Fibroblast of the conjunctiva (primary cell): ENCODE data around the gene COX19.
"Not testable (repeated sequence)": the region's sequence is repeated elsewhere in the genome, so short reads cannot be mapped to it uniquely, and the experiment has no call there.

Experiments
- DNase-seq: peaks from one replicate; pipeline ENCODE4 v3.0.0-alpha.2; 2010; ENCODE audit warnings: low read depth

COX19 gene

GRCh38 chr7:1010226-1010625 is 34.9 kb upstream of the COX19 start:
- no peak for DNase-seq

GRCh38 chr7:1009747-1010146 is 34.4 kb upstream of the COX19 start:
- DNase-seq = no peak

DNA sequence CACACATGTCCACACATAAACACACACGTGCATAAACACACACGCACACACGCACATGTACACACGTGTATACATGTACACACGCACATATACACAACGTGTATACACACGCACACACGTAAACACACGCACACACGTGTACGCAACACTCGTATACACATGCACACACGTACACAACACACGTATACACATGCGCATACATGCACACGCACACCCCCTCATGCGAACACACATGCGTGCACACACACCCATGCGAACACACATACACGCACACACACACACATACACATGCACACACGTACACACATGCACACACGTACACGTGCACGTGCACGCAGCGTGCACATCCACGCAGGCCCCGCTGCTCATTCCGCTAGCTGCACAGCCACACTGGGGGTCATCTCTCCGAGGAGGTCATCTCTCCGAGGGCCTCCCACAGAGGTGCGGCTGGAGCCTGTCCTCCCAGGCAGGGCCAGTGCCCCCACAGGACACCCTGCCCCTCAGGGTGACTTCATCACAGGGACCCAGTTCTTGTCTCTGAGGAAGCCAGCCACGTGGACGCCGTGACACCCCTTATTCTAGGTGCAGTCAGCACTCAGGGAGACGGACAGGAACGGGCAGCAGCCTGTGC is 33.5 kb upstream of the COX19 start:
- no peak for DNase-seq

DNA sequence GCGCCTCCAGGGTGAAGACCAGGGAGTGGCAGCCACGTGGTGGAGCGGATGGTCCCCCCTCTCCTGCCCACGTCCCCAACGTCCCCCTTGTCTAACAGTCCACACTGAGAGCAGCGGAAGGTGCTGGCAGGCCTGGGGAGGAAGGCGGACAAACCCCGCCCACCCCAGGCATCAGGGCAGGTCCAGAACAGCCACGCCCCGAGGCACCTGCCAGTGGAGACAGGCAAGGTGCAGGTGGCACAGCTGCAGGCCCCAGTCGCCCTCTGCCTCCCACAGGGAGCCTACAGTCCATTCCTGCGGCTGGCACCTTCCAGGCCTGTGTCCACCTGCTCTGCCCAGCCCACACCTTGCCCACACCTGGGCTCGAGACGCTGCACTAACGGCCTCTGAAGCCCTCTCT is 32.6 kb upstream of the COX19 start:
- no peak for DNase-seq

DNA sequence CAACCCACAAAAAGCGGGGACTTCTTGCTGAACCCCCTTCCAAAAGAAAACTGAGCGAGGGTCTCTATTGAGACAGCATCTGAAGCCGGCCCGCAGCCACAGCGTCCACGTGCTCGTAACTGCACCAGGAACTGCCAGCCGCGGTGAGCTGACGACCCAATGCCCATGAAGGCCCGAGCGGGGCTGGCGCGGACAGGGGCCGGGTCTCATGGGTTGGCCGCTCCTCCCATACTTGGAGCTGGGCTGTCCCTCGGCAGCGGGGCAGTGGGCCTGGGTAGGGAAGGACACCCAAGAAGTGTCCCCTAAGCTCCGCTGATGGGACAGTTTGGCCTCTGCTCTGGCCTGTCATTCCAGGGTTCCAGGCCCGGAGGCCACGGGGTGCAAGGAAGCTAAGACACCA is 30.0 kb upstream of the COX19 start:
- DNase-seq = no peak

- DNase-seq = no peak
These were observed 28.9 kb upstream of the COX19 start for GRCh38 chr7:1004018-1004852.

DNA sequence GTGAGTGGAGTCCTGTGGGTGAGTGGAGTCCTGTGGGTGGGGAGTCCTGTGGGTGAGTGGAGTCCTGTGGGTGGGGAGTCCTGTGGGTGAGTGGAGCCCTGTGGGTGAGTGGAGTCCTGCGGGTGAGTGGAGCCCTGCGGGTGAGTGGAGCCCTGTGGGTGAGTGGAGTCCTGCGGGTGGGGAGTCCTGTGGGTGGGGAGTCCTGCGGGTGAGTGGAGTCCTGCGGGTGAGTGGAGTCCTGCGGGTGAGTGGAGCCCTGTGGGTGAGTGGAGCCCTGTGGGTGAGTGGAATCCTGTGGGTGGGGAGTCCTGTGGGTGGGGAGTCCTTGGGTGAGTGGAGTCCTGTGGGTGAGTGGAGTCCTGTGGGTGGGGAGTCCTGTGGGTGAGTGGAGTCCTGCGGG is 27.1 kb upstream of the COX19 start:
- not testable (repeated sequence) for DNase-seq

DNA sequence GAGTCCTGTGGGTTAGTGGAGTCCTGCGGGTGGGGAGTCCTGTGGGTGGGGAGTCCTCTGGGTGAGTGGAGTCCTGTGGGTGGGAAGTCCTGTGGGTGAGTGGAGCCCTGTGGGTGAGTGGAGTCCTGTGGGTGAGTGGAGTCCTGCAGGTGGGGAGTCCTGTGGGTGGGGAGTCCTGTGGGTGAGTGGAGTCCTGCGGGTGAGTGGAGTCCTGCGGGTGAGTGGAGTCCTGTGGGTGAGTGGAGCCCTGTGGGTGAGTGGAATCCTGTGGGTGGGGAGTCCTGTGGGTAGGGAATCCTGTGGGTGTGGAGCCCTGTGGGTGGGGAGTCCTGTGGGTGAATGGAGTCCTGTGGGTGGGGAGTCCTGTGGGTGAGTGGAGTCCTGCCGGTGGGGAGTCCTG is 26.7 kb upstream of the COX19 start:
- DNase-seq = not testable (repeated sequence)

DNA sequence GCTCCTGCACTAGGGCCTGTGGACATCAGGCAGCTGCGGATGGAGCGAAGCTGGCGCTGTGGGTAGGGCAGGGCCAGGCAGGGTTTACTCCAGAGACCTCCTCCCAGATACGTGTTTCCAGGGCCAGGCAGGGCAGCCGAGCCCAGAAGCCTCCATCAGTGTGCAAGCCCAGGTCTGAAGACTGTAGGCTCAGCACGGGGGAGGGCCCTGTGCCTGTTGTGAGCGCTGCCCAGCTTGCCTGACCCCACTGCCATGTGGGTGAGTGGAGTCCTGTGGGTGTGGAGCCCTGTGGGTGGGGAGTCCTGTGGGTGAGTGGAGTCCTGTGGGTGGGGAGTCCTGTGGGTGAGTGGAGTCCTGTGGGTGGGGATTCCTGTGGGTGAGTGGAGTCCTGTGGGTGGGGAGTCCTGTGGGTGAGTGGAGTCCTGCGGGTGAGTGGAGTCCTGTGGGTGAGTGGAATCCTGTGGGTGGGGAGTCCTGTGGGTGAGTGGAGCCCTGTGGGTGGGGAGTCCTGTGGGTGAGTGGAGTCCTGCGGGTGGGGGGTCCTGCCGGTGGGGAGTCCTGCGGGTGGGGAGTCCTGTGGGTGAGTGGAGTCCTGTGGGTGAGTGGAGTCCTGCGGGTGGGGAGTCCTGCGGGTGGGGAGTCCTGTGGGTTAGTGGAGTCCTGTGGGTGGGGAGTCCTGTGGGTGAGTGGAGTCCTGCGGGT is 25.9 kb upstream of the COX19 start:
- not testable (repeated sequence) for DNase-seq

DNA sequence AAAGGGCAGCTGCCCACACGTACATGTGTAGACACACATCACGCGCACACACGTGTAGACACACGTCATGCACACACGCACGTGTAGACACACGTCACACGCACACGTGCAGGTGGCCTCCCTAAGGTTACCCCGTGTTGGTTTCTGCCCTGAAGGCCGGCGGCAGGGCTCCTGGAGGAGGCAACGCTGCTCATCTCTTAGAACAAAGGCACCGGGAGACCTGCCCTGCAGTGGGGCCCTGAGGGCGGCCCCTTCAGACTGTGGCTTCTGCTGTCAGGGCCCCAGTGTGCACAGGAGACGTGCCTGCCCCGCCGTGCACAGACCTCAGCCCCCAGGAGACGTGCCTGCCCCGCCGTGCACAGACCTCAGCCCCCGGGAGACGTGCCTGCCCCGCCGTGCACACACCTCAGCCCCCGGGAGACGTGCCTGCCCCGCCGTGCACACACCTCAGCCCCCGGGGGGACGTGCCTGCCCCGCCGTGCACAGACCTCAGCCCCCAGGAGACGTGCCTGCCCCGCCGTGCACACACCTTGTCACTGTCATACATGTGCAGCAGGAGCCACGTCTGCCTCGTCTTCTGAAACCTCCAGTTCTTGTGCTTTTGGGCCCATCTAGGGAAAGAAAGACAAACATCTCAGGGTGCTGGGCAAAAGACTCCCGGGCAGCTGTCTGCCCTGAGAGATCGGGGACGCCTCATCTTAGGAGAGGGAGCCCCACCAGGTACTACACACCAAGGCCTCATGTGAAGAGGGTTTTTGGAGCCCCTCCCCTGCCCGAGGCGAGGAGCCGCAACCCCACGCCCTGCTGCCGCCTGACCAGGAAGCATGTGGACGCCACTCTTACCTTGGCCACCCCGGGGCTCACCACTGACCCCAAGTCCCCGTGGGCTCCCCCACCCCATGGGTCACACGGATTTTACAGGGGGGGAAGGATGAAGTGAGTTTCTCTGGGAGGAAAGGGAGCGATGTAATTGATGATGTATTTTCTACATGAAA is 24.9 kb upstream of the COX19 start:
- DNase-seq = no peak

GRCh38 chr7:999149-999879 is 24.0 kb upstream of the COX19 start:
- DNase-seq = no peak

DNA sequence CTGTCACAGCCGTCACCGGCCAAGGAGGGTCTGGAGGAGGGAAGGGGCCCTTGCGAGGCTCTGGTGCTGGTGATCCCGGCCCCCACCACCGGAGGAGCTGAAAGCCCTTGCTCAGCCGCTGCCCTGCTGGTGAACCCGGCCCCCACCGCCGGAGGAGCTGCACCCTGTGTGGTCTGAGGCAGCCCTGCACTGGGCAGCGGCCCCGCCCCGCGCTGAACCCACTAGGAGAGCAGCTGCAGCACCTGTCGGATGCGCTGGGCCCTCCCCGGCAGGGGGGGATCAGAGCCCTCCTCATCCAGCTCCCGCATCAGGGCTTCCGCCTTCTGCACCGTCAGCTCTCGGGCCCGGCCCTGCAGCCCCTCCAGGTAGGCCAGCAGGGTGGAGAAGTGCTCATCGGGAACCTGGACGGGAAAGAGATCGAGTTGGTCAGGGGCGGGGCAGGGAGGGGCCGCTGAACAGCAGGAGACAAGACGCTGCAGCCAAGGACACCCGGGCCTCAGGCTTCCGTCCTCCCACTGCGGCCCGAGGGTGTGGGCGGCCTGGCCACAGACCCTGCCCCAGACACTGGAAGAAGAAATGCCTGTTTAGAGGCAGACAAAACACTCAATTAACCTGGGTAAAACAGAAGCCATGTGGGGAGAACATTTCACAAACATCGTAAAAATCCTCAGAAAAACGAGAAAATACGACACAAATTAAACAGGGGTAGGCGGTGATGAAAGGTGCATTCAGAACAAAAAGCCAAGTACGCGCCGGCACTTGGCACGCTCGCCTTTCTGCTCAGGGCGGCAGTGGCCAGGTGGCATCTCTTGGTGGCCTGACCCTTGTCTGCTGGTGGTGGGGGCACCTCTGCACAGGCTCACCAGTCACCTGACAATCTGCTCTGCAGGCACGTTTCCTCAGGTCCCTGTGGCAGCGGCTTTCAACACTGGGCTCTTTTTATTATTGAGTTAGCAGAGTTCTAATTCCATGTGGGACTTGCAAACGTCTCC is 22.4 kb upstream of the COX19 start:
- no peak for DNase-seq

GRCh38 chr7:996079-996872 is 20.9 kb upstream of the COX19 start:
- no peak for DNase-seq

- no peak for DNase-seq
These were observed 20.2 kb upstream of the COX19 start for GRCh38 chr7:995571-995970.

- DNase-seq = no peak
These were observed 19.4 kb upstream of the COX19 start for GRCh38 chr7:994592-995308.

GRCh38 chr7:992709-993607 is 17.6 kb upstream of the COX19 start:
- DNase-seq = peak; percentile 97
